ENCODE data around the gene NUMB. TPM values are rescaled to one million over a fixed set of nuclear protein-coding genes. Genes with fewer than 3 reads are reported as not detected.

NUMB gene
- total and polyA plus RNA-seq, 12 donors, result 18.9 to 42.6 (median 32.0) TPM

DNA sequence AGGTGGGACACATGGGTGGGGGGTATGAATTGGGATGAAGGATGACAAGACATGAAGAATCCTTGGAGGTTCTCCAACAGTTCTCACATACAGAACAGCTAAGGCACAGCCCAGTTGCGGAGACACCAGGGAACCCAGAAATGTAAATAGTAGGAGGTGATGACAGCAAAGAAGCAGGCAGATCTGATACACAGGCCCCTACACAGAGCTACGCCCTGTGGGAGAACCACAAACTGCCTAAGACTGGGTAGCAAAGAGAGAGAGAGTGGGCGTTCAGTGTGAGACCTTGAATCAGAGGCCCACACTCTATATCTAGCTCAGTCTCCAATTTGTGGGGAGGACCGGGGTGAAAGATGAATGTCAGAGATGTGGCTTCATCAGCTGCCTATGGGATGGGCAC is 9.5 kb upstream of the NUMB start:
- no peaks in the 10 kb centered on the region for H3K36me3 ChIP-seq
- ATAC-seq (no peak), DNase-seq (no peak)
- intact Hi-C loops (cut with DNase I), result loop anchor here in 3 of 10 donors (2.0 to 10.0 kb wide), 4 partner anchors 170 to 293 kb away; no protein-coding TSS in a partner anchor
- peaks cover 0 to 51% (median 15%) of the 10 kb centered on the region in 9 donors for H3K4me1 ChIP-seq
- no peak overlapping the region for H3K4me3 ChIP-seq
- H3K9me3 ChIP-seq, result no peaks in the 10 kb centered on the region
- TF ChIP-seq, protein P1, sequence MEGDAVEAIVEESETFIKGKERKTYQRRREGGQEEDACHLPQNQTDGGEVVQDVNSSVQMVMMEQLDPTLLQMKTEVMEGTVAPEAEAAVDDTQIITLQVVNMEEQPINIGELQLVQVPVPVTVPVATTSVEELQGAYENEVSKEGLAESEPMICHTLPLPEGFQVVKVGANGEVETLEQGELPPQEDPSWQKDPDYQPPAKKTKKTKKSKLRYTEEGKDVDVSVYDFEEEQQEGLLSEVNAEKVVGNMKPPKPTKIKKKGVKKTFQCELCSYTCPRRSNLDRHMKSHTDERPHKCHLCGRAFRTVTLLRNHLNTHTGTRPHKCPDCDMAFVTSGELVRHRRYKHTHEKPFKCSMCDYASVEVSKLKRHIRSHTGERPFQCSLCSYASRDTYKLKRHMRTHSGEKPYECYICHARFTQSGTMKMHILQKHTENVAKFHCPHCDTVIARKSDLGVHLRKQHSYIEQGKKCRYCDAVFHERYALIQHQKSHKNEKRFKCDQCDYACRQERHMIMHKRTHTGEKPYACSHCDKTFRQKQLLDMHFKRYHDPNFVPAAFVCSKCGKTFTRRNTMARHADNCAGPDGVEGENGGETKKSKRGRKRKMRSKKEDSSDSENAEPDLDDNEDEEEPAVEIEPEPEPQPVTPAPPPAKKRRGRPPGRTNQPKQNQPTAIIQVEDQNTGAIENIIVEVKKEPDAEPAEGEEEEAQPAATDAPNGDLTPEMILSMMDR (IDR thresholded peaks at IDR 0.05), result no peak
- 82 to 87% methylated on average over 4 of the region's 4 CpGs for WGBS, 2 donors
- H3K27me3 ChIP-seq, result no peaks in the 10 kb centered on the region
- peak overlapping the region in 1 of 10 donors; percentile 89 for H3K27ac ChIP-seq

DNA sequence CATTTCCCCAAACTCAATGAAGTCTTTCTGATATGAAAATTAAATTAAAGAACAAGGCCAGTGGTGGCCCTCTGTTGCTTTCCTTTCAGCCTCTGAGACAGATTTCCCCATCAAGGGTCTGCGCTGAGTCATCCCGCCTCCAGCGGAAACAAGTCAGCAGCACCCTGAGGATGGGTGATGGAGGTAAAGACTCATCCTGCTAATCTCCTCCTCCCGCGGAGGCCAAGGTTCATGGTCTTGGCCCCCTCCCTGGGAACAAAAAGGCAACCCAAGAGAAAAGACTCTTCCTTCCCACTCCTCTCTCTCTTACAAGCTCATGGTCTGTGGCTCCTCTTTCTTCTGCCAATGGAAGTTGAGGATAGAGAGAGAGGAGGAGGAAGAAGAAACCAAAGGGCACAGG is 9.0 kb upstream of the NUMB start:
- no peak for ATAC-seq
- H3K9me3 ChIP-seq, result no peaks in the 10 kb centered on the region
- WGBS, 2 donors, result 82 to 85% methylated on average over 5 of the region's 5 CpGs
- no peak for DNase-seq
- H3K27me3 ChIP-seq, result no peaks in the 10 kb centered on the region
- intact Hi-C loops (cut with DNase I), result loop anchor here in 2 of 10 donors (5.0 to 10.0 kb wide), 2 partner anchors 170 to 293 kb away; no protein-coding TSS in a partner anchor
- no peak overlapping the region for H3K4me3 ChIP-seq
- H3K4me1 ChIP-seq, result peaks cover 0 to 55% (median 19%) of the 10 kb centered on the region in 9 donors
- H3K27ac ChIP-seq, result peak overlapping the region in 2 of 10 donors; percentile 24 to 89
- H3K36me3 ChIP-seq, result no peaks in the 10 kb centered on the region
- TF ChIP-seq, protein P1 (IDR thresholded peaks at IDR 0.05), result no peak

DNA sequence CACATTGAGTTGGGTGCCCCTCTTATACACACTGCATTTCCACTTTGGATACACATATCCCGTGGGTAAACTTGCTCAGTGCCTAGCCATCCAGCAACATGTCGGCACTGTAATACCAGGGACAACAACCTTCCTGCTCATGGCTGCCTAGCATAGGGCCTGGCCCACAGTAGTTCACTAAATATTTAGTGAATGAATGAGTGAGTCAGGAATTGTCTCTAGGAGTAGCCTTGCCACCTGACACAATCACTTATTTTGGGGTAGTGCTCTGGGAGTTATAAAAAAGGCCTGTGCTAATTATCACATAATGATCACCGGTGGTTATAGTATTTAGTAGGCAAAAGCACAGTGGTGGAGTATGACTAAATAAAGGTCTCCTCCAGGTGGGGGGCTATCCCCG is 8.5 kb upstream of the NUMB start:
- intact Hi-C loops (cut with DNase I), result loop anchor here in 2 of 10 donors (5.0 to 10.0 kb wide), 2 partner anchors 170 to 292 kb away; no protein-coding TSS in a partner anchor
- WGBS, 2 donors, result 93 to 96% methylated on average over 4 of the region's 4 CpGs
- ATAC-seq, result no peak
- Histone ChIP-seq H3K36me3 (no peaks in the 10 kb centered on the region), H3K4me1 (peaks cover 2 to 61% (median 24%) of the 10 kb centered on the region in 9 donors), H3K9me3 (no peaks in the 10 kb centered on the region), H3K27ac (peak overlapping the region in 3 of 10 donors; percentile 66 to 89 (median 73)), H3K27me3 (no peaks in the 10 kb centered on the region), H3K4me3 (no peak overlapping the region)
- TF ChIP-seq, protein P1 (IDR thresholded peaks at IDR 0.05), result no peak
- no peak for DNase-seq

DNA sequence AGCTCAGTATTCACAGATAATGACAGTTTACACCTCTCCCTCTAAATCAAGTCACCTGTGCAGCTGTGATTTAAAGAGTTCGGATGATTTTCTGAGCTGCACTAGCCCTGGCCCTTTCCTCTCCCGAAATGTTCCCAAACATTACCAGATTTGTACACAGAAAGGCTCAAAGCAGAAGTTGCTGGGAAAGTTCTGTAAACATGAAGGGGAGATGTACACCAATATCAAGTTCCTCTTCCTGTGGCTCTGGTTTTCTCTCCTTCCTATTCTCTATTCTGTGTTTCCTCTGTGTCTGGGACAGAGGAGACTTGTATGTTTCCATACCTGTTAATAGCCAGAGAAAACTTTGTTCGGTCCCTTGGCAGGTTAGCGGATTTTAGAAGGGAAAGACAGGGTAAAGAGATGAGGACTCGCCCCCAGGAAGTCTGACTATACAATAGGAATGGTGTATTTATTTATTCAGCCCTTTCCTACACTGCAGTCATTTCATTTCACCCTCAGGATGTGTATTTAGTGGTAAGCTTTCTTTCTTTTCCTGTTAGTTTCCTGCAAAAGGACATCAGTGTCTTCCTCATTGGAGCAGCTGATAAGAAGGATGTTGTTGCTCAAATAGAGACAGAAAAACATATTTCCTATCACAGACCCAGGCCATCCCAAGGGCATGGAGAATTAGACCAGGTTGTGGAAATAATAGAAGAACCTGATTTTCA is 7.6 kb upstream of the NUMB start:
- WGBS, 2 donors, result 52 to 60% methylated on average over 5 of the region's 5 CpGs
- Histone ChIP-seq H3K27ac (peak overlapping the region in 6 of 10 donors; percentile 15 to 89 (median 54)), H3K36me3 (no peaks in the 10 kb centered on the region), H3K9me3 (no peaks in the 10 kb centered on the region), H3K27me3 (no peaks in the 10 kb centered on the region), H3K4me3 (peak overlapping the region in 4 of 10 donors; percentile 13 to 46 (median 20)), H3K4me1 (peaks cover 5 to 69% (median 33%) of the 10 kb centered on the region in 9 donors)
- DNase-seq, result no peak
- intact Hi-C loops (cut with DNase I), result loop anchor here in 2 of 10 donors (5.0 to 10.0 kb wide), 2 partner anchors 169 to 291 kb away; no protein-coding TSS in a partner anchor
- TF ChIP-seq, protein P1 (IDR thresholded peaks at IDR 0.05), result no peak
- peak in 1 of 8 donors; percentile 11 for ATAC-seq

Data from heart right ventricle (tissue), 16 donors.